Mucosa of rectum (tissue), 2 donors: ENCODE measurements around the gene PTPRD.

ENCODE experiments used
- H3K27ac ChIP-seq, 2 donors: one replicate each; pipeline ENCODE4 v1.7.0; 2013; ENCODE audit warnings: inconsistent platforms in 2 of 2, low read depth in 2 of 2, low read length in 2 of 2
- H3K27me3 ChIP-seq, 2 donors: one replicate each; pipeline ENCODE4 v1.7.0; 2013; ENCODE audit warnings: low read length in 2 of 2; ENCODE audit not compliant: control insufficient read depth in 2 of 2, insufficient read depth in 2 of 2
- H3K36me3 ChIP-seq, 2 donors: one replicate each; pipeline ENCODE4 v1.7.0; 2013; ENCODE audit warnings: low read length in 2 of 2; ENCODE audit not compliant: control insufficient read depth in 2 of 2, insufficient read depth in 2 of 2
- H3K4me1 ChIP-seq, 2 donors: one replicate each; pipeline ENCODE4 v1.7.0; 2013; ENCODE audit warnings: low read length in 2 of 2, mild to moderate bottlenecking in 1 of 2; ENCODE audit not compliant: control insufficient read depth in 2 of 2, insufficient read depth in 2 of 2
- H3K4me3 ChIP-seq, 2 donors: one replicate each; pipeline ENCODE4 v1.7.0; 2013; ENCODE audit warnings: low read length in 2 of 2
- H3K9ac ChIP-seq, 2 donors: one replicate each; pipeline ENCODE4 v1.7.0; 2013; ENCODE audit warnings: low read length in 2 of 2, low read depth in 1 of 2, mild to moderate bottlenecking in 1 of 2
- H3K9me3 ChIP-seq, 2 donors: one replicate each; pipeline ENCODE4 v1.7.0; 2013; ENCODE audit warnings: low read length in 2 of 2; ENCODE audit not compliant: control insufficient read depth in 2 of 2
- donor health status: healthy.
- donor health status: Normal muscosa, but diverticular disease.

The PTPRD gene

GRCh38 chr9:8508671-8509290 lies 2104.0 kb downstream of the PTPRD start:
- Histone ChIP-seq H3K4me1 (no peaks in the 10 kb centered on the region), H3K4me3 (no peak overlapping the region), H3K9me3 (no peaks in the 10 kb centered on the region), H3K36me3 (no peaks in the 10 kb centered on the region), H3K27ac (no peak overlapping the region), H3K9ac (no peak overlapping the region), H3K27me3 (no peaks in the 10 kb centered on the region)

- Histone ChIP-seq H3K27me3 (no peaks in the 10 kb centered on the region), H3K9me3 (no peaks in the 10 kb centered on the region), H3K4me3 (no peak overlapping the region), H3K4me1 (no peaks in the 10 kb centered on the region), H3K36me3 (peaks cover 0 to 3% of the 10 kb centered on the region in 2 donors), H3K9ac (no peak overlapping the region), H3K27ac (no peak overlapping the region)
Measured at GRCh38 chr9:8494571-8494970, 2118.2 kb downstream of the PTPRD start.

- Histone ChIP-seq H3K27ac (no peak overlapping the region), H3K4me3 (no peak overlapping the region), H3K36me3 (peaks cover 0 to 3% of the 10 kb centered on the region in 2 donors), H3K9ac (no peak overlapping the region), H3K4me1 (no peaks in the 10 kb centered on the region), H3K9me3 (no peaks in the 10 kb centered on the region), H3K27me3 (no peaks in the 10 kb centered on the region)
Measured at GRCh38 chr9:8492679-8493078, 2120.1 kb downstream of the PTPRD start.

GRCh38 chr9:8492024-8492423 lies 2120.8 kb downstream of the PTPRD start:
- Histone ChIP-seq H3K36me3 (peaks cover 0 to 3% of the 10 kb centered on the region in 2 donors), H3K9ac (no peak overlapping the region), H3K4me3 (no peak overlapping the region), H3K27ac (no peak overlapping the region), H3K27me3 (no peaks in the 10 kb centered on the region), H3K9me3 (no peaks in the 10 kb centered on the region), H3K4me1 (no peaks in the 10 kb centered on the region)

GRCh38 chr9:8491563-8491962 lies 2121.2 kb downstream of the PTPRD start:
- H3K4me3 ChIP-seq = no peak overlapping the region
- no peaks in the 10 kb centered on the region for H3K9me3 ChIP-seq
- no peak overlapping the region for H3K9ac ChIP-seq
- no peaks in the 10 kb centered on the region for H3K4me1 ChIP-seq
- H3K27ac ChIP-seq = no peak overlapping the region
- peaks cover 0 to 3% of the 10 kb centered on the region in 2 donors for H3K36me3 ChIP-seq
- H3K27me3 ChIP-seq = no peaks in the 10 kb centered on the region

- Histone ChIP-seq H3K4me3 (no peak overlapping the region), H3K27ac (no peak overlapping the region), H3K27me3 (no peaks in the 10 kb centered on the region), H3K4me1 (no peaks in the 10 kb centered on the region), H3K36me3 (peaks cover 4 to 6% of the 10 kb centered on the region in 2 donors), H3K9me3 (no peaks in the 10 kb centered on the region), H3K9ac (no peak overlapping the region)
Measured at GRCh38 chr9:8489835-8490234, 2123.0 kb downstream of the PTPRD start.

GRCh38 chr9:8486095-8486494 lies 2126.7 kb downstream of the PTPRD start:
- no peaks in the 10 kb centered on the region for H3K4me1 ChIP-seq
- H3K27ac ChIP-seq = no peak overlapping the region
- no peaks in the 10 kb centered on the region for H3K9me3 ChIP-seq
- no peak overlapping the region for H3K9ac ChIP-seq
- H3K27me3 ChIP-seq = no peaks in the 10 kb centered on the region
- no peak overlapping the region for H3K4me3 ChIP-seq
- H3K36me3 ChIP-seq = peaks cover 9 to 11% of the 10 kb centered on the region in 2 donors

- H3K27me3 ChIP-seq = no peaks in the 10 kb centered on the region
- no peaks in the 10 kb centered on the region for H3K9me3 ChIP-seq
- H3K27ac ChIP-seq = no peak overlapping the region
- peaks cover 9 to 11% of the 10 kb centered on the region in 2 donors for H3K36me3 ChIP-seq
- H3K4me3 ChIP-seq = no peak overlapping the region
- no peaks in the 10 kb centered on the region for H3K4me1 ChIP-seq
- no peak overlapping the region for H3K9ac ChIP-seq
Measured at GRCh38 chr9:8484597-8485191, 2128.1 kb downstream of the PTPRD start.

- no peaks in the 10 kb centered on the region for H3K27me3 ChIP-seq
- no peak overlapping the region for H3K4me3 ChIP-seq
- H3K9ac ChIP-seq = no peak overlapping the region
- H3K9me3 ChIP-seq = no peaks in the 10 kb centered on the region
- H3K36me3 ChIP-seq = no peaks in the 10 kb centered on the region
- H3K4me1 ChIP-seq = no peaks in the 10 kb centered on the region
- H3K27ac ChIP-seq = no peak overlapping the region
Measured at GRCh38 chr9:8477450-8477849, 2135.4 kb downstream of the PTPRD start.

GRCh38 chr9:8474937-8475336 lies 2137.9 kb downstream of the PTPRD start:
- Histone ChIP-seq H3K4me3 (no peak overlapping the region), H3K27me3 (no peaks in the 10 kb centered on the region), H3K9me3 (no peaks in the 10 kb centered on the region), H3K9ac (no peak overlapping the region), H3K27ac (no peak overlapping the region), H3K4me1 (no peaks in the 10 kb centered on the region), H3K36me3 (no peaks in the 10 kb centered on the region)
